ENCODE measurements around the gene VWCE. TPM values are rescaled to one million over a fixed set of nuclear protein-coding genes. Genes with fewer than 3 reads are reported as not detected.
A peak's percentile ranks its signal among the peaks of the same experiment; 100 is the strongest.

The VWCE gene
- polyA plus RNA-seq, 1 donor (not counting 4 experiments of a cell fraction or from before 2014, with no cell fraction given), result 0.30 TPM

DNA sequence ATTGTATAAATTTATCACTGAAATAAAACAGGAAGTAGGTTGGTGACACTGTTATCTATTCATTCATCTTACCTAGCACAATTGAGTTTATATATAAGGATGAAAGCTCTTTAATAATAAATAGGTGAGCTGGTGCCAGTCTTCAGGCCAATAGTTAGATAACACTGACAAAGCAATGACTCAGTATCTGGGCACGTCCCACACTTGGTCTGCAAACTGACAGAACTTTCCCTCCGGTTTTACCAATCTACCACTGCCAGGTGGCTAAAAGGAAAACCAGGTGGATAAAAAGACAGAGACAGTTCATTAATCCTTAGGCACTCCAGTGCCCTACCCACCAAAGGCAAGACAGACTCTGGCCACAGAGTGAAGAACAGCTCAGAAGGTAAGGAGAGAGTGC is 20.1 kb upstream of the VWCE start:
- dilution Hi-C loops (cut with MboI; ENCODE audit: extremely low pct_ligation_motif_present, low sequenced_read_pairs), result no loop called here
- no peak overlapping the region for H2AFZ ChIP-seq (ENCODE audit: control insufficient read depth, low read length)
- FAIRE-seq, result peak; percentile 26
- H3K4me1 ChIP-seq (ENCODE audit: control insufficient read depth, extremely low read depth, insufficient read depth, low read length), result peaks cover 4% of the 10 kb centered on the region
- H3K4me2 ChIP-seq (ENCODE audit: control insufficient read depth, extremely low read depth, insufficient read depth, low read depth, low read length), result no peak overlapping the region
- no peaks in the 10 kb centered on the region for H3K9me3 ChIP-seq (ENCODE audit: control insufficient read depth, low read depth, low read length)
- H3K9me1 ChIP-seq (ENCODE audit: control insufficient read depth, extremely low read depth, insufficient read depth, low read length), result no peaks in the 10 kb centered on the region
- no peaks in the 10 kb centered on the region for H3K27me3 ChIP-seq (ENCODE audit: control insufficient read depth, extremely low read depth, insufficient read depth, low read length)
- no peak for TF ChIP-seq EZH2 (IDR thresholded peaks at IDR 0.05; ENCODE audit: low read length)
- TF ChIP-seq, protein P1, sequence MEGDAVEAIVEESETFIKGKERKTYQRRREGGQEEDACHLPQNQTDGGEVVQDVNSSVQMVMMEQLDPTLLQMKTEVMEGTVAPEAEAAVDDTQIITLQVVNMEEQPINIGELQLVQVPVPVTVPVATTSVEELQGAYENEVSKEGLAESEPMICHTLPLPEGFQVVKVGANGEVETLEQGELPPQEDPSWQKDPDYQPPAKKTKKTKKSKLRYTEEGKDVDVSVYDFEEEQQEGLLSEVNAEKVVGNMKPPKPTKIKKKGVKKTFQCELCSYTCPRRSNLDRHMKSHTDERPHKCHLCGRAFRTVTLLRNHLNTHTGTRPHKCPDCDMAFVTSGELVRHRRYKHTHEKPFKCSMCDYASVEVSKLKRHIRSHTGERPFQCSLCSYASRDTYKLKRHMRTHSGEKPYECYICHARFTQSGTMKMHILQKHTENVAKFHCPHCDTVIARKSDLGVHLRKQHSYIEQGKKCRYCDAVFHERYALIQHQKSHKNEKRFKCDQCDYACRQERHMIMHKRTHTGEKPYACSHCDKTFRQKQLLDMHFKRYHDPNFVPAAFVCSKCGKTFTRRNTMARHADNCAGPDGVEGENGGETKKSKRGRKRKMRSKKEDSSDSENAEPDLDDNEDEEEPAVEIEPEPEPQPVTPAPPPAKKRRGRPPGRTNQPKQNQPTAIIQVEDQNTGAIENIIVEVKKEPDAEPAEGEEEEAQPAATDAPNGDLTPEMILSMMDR (optimal IDR thresholded peaks at IDR 0.05 in 1 of 3, IDR thresholded peaks at IDR 0.05 in 1 of 3, conservative IDR thresholded peaks at IDR 0.05 in 1 of 3; ENCODE audit: extremely low read depth in 1 of 3, insufficient read depth in 2 of 3, low read length in 3 of 3), result no peak
- H3K27ac ChIP-seq (ENCODE audit: control insufficient read depth, insufficient read depth, low read length), result no peak overlapping the region
- H3K79me2 ChIP-seq (ENCODE audit: control insufficient read depth, insufficient read depth, low read length), result no peaks in the 10 kb centered on the region
- peaks cover 42 to 50% of the 10 kb centered on the region in 2 experiments for H3K36me3 ChIP-seq (ENCODE audit: control insufficient read depth in 2 of 2, extremely low read depth in 1 of 2, insufficient read depth in 2 of 2, low read length in 2 of 2)
- no peak overlapping the region for H3K4me3 ChIP-seq (ENCODE audit: control insufficient read depth in 2 of 3, extremely low read depth in 1 of 3, insufficient read depth in 2 of 3, low read depth in 1 of 3, low read length in 3 of 3)
- no peak overlapping the region for H3K9ac ChIP-seq (ENCODE audit: control insufficient read depth, extremely low read depth, insufficient read depth, low read length)
- no peaks in the 10 kb centered on the region for H4K20me1 ChIP-seq (ENCODE audit: control insufficient read depth, extremely low read depth, insufficient read depth, low read length)
- no peak for DNase-seq (ENCODE audit: low read depth, low spot score)

DNA sequence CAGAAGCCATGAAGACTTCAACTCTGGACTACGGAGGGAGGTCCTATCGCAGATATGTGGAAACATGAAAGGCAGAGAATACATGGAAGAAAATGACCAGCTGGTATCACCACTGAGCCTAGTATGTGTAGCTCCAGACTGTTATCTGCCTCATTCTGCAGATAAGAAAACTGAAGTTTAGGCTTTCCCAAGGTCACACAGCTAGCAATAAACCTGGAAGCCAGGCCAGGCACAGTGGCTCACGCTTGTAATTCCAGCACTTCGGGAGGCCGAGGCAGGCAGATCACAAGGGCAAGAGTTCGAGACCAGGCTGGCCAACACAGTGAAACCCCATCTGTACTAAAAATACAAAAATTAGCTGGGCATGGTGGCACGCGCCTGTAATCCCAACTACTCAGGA is 15.6 kb upstream of the VWCE start:
- dilution Hi-C loops (cut with MboI; ENCODE audit: extremely low pct_ligation_motif_present, low sequenced_read_pairs), result no loop called here
- H4K20me1 ChIP-seq (ENCODE audit: control insufficient read depth, extremely low read depth, insufficient read depth, low read length), result peaks cover 8% of the 10 kb centered on the region
- H3K4me3 ChIP-seq (ENCODE audit: control insufficient read depth in 2 of 3, extremely low read depth in 1 of 3, insufficient read depth in 2 of 3, low read depth in 1 of 3, low read length in 3 of 3), result no peak overlapping the region
- peaks cover 4% of the 10 kb centered on the region for H3K4me1 ChIP-seq (ENCODE audit: control insufficient read depth, extremely low read depth, insufficient read depth, low read length)
- no peaks in the 10 kb centered on the region for H3K9me3 ChIP-seq (ENCODE audit: control insufficient read depth, low read depth, low read length)
- no peak overlapping the region for H3K27ac ChIP-seq (ENCODE audit: control insufficient read depth, insufficient read depth, low read length)
- no peak overlapping the region for H3K4me2 ChIP-seq (ENCODE audit: control insufficient read depth, extremely low read depth, insufficient read depth, low read depth, low read length)
- H2AFZ ChIP-seq (ENCODE audit: control insufficient read depth, low read length), result no peak overlapping the region
- H3K27me3 ChIP-seq (ENCODE audit: control insufficient read depth, extremely low read depth, insufficient read depth, low read length), result no peaks in the 10 kb centered on the region
- peaks cover 68 to 69% of the 10 kb centered on the region in 2 experiments for H3K36me3 ChIP-seq (ENCODE audit: control insufficient read depth in 2 of 2, extremely low read depth in 1 of 2, insufficient read depth in 2 of 2, low read length in 2 of 2)
- TF ChIP-seq EZH2 (IDR thresholded peaks at IDR 0.05; ENCODE audit: low read length), result no peak
- TF ChIP-seq, protein P1 (optimal IDR thresholded peaks at IDR 0.05 in 1 of 3, IDR thresholded peaks at IDR 0.05 in 1 of 3, conservative IDR thresholded peaks at IDR 0.05 in 1 of 3; ENCODE audit: extremely low read depth in 1 of 3, insufficient read depth in 2 of 3, low read length in 3 of 3), result no peak
- no peak overlapping the region for H3K9ac ChIP-seq (ENCODE audit: control insufficient read depth, extremely low read depth, insufficient read depth, low read length)
- H3K79me2 ChIP-seq (ENCODE audit: control insufficient read depth, insufficient read depth, low read length), result no peaks in the 10 kb centered on the region
- FAIRE-seq (no peak), DNase-seq (ENCODE audit: low read depth, low spot score) (no peak)
- H3K9me1 ChIP-seq (ENCODE audit: control insufficient read depth, extremely low read depth, insufficient read depth, low read length), result no peaks in the 10 kb centered on the region

Data from keratinocyte (primary cell).